Sigmoid colon (tissue), 3 donors: ENCODE measurements around the gene GPA33.

ENCODE experiments used
- CTCF ChIP-seq, 4 experiments: fragments of 450-650 bp in 3 of 4; fragments of 200-600 bp in 1 of 4; IDR thresholded peaks; one replicate each; pipeline ENCODE4 v1.5.1; 2016 to 2019; ENCODE audit warnings: antibody characterized with exemption in 4 of 4, mild to moderate bottlenecking in 3 of 4, moderate library complexity in 2 of 4
- POLR2A ChIP-seq, 2 donors: fragments of 450-650 bp; IDR thresholded peaks; one replicate each; pipeline ENCODE4 v1.6.1; 2016; ENCODE audit warnings: antibody characterized with exemption in 2 of 2, mild to moderate bottlenecking in 2 of 2, moderate library complexity in 2 of 2

- TF ChIP-seq CTCF (IDR thresholded peaks at IDR 0.05) = no peak
- TF ChIP-seq POLR2A (IDR thresholded peaks at IDR 0.05) = no peak
Observed at GRCh38 chr1:167033646-167034045, 56.5 kb downstream of the GPA33 start.
